HG02885 (cell line): Measurements from ENCODE around the gene RNF4.
"Not testable (repeated sequence)": the region's sequence is repeated elsewhere in the genome, so short reads cannot be mapped to it uniquely, and the experiment has no call there.

ENCODE experiments used
- ATAC-seq: cut with Tn5 transposase; IDR thresholded peaks from one replicate; pipeline ENCODE4 v1.9.1; 2021; ENCODE audit warnings: mild to moderate bottlenecking; ENCODE audit not compliant: unreplicated experiment, poor library complexity

RNF4 gene

GRCh38 chr4:2484185-2484584 lies 15.3 kb downstream of the RNF4 start:
- ATAC-seq, result no peak

- ATAC-seq, result peak; percentile 66
Observed at GRCh38 chr4:2484993-2485392, 16.1 kb downstream of the RNF4 start.

- no peak for ATAC-seq
Observed at GRCh38 chr4:2485956-2486355, 17.1 kb downstream of the RNF4 start.

- no peak for ATAC-seq
Observed at GRCh38 chr4:2486981-2487380, 18.1 kb downstream of the RNF4 start.

GRCh38 chr4:2487632-2488031 lies 18.7 kb downstream of the RNF4 start:
- peak; percentile 70 for ATAC-seq

- no peak for ATAC-seq
Observed at GRCh38 chr4:2489081-2489805, 20.3 kb downstream of the RNF4 start.

GRCh38 chr4:2489841-2490552 lies 21.1 kb downstream of the RNF4 start:
- ATAC-seq, result no peak

GRCh38 chr4:2492970-2493369 lies 24.1 kb downstream of the RNF4 start:
- ATAC-seq, result no peak

- no peak for ATAC-seq
Observed at GRCh38 chr4:2494992-2495391, 26.1 kb downstream of the RNF4 start.

- ATAC-seq, result no peak
Observed at GRCh38 chr4:2497324-2497723, 28.4 kb downstream of the RNF4 start.

GRCh38 chr4:2497931-2498330 lies 29.0 kb downstream of the RNF4 start:
- peak; percentile 96 for ATAC-seq

GRCh38 chr4:2500547-2500946 lies 31.6 kb downstream of the RNF4 start:
- no peak for ATAC-seq

GRCh38 chr4:2501034-2501594 lies 32.2 kb downstream of the RNF4 start:
- no peak for ATAC-seq

GRCh38 chr4:2503809-2504208 lies 34.9 kb downstream of the RNF4 start:
- no peak for ATAC-seq

- ATAC-seq, result no peak
Observed at GRCh38 chr4:2507259-2507658, 38.4 kb downstream of the RNF4 start.

- ATAC-seq, result no peak
Observed at GRCh38 chr4:2507855-2508254, 38.9 kb downstream of the RNF4 start.

GRCh38 chr4:2510351-2511259 lies 41.7 kb downstream of the RNF4 start:
- peak; percentile 42 for ATAC-seq

GRCh38 chr4:2511645-2512131 lies 42.8 kb downstream of the RNF4 start:
- no peak for ATAC-seq

GRCh38 chr4:2512396-2513135 lies 43.7 kb downstream of the RNF4 start:
- no peak for ATAC-seq

- ATAC-seq, result not testable (repeated sequence)
Observed at GRCh38 chr4:2514193-2514592, 45.3 kb downstream of the RNF4 start.
